GM21381 (cell line): ENCODE measurements around the gene FAM177A1.
"Not testable (repeated sequence)": the region's sequence is repeated elsewhere in the genome, so short reads cannot be mapped to it uniquely, and the experiment has no call there.

Experiments used
- ATAC-seq: cut with Tn5 transposase; IDR thresholded peaks from one replicate; pipeline ENCODE4 v1.9.1; 2021; ENCODE audit warnings: mild to moderate bottlenecking, moderate library complexity; ENCODE audit not compliant: unreplicated experiment

The FAM177A1 gene

GRCh38 chr14:35061113-35061791 is 15.2 kb downstream of the FAM177A1 start:
- not testable (repeated sequence) for ATAC-seq

GRCh38 chr14:35065731-35066130 is 19.7 kb downstream of the FAM177A1 start:
- not testable (repeated sequence) for ATAC-seq

GRCh38 chr14:35068238-35069012 is 22.4 kb downstream of the FAM177A1 start:
- ATAC-seq = no peak

- ATAC-seq = no peak
Measured at GRCh38 chr14:35072226-35072625, 26.2 kb downstream of the FAM177A1 start.

GRCh38 chr14:35073486-35073885 is 27.4 kb downstream of the FAM177A1 start:
- no peak for ATAC-seq

GRCh38 chr14:35078082-35078481 is 32.0 kb downstream of the FAM177A1 start:
- no peak for ATAC-seq

GRCh38 chr14:35079742-35080141 is 33.7 kb downstream of the FAM177A1 start:
- ATAC-seq = no peak

GRCh38 chr14:35083530-35084150 is 37.6 kb downstream of the FAM177A1 start:
- ATAC-seq = no peak

GRCh38 chr14:35085441-35085840 is 39.4 kb downstream of the FAM177A1 start:
- ATAC-seq = no peak

- no peak for ATAC-seq
Measured at GRCh38 chr14:35088514-35088913, 42.4 kb downstream of the FAM177A1 start.

GRCh38 chr14:35094645-35095044 is 48.6 kb downstream of the FAM177A1 start:
- ATAC-seq = not testable (repeated sequence)

- ATAC-seq = no peak
Measured at GRCh38 chr14:35107866-35108265, 61.8 kb downstream of the FAM177A1 start.

- no peak for ATAC-seq
Measured at GRCh38 chr14:35112641-35113040, 66.6 kb downstream of the FAM177A1 start.

- ATAC-seq = no peak
Measured at GRCh38 chr14:35113308-35113950, 67.4 kb downstream of the FAM177A1 start.

- ATAC-seq = no peak
Measured at GRCh38 chr14:35114036-35114435, 68.0 kb downstream of the FAM177A1 start.

- no peak for ATAC-seq
Measured at GRCh38 chr14:35116242-35116641, 70.2 kb downstream of the FAM177A1 start.

GRCh38 chr14:35117112-35117511 is 71.0 kb downstream of the FAM177A1 start:
- no peak for ATAC-seq

GRCh38 chr14:35121026-35121886 is 75.2 kb downstream of the FAM177A1 start:
- no peak for ATAC-seq

- ATAC-seq = peak; percentile 79
Measured at GRCh38 chr14:35121887-35122695, 76.0 kb downstream of the FAM177A1 start, which contains the start of the genes PPP2R3C and PRORP. Gene PPP2R3C (minus strand): TSS chr14:35121990. CDS start chr14:35121959, 31 bp downstream. Gene PRORP (plus strand): TSS chr14:35122552. CDS start chr14:35123246, 694 bp downstream.
